ENCODE data around the gene BRD1.
"Not testable (repeated sequence)": the region's sequence is repeated elsewhere in the genome, so short reads cannot be mapped to it uniquely, and the experiment has no call there.

The BRD1 gene

DNA sequence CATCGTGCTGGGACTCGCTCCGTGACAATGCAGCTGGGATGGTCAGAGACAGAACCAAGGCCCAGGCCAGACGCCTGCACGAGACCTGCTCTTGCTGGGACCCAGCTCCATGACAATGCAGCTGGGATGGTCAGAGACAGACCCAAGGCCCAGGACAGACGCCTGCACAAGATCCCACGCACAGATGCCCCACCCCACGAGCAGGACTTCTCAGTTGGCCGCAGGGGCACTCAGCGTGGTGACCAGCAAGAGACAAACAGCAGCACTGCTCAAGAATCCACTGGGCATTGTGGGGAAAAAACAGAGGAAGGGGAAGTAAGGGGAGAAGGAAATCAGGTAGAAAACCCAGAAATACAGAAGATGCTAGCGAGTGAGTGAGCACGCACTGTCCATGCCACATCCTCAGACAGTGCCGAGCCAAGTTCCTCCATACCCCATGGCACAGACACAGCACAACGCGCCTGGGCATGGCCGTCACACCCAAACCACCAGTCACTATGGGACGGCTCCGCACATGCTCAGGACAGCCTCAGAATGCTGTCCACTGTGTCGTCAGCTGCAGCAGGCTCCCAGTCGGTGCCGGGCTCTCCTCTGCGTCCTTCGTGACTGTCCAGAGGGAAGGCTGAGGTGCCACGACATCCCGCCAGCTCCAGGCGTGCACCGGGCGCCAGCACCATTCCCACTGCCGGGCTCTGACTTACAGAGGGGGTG, 44.5 kb downstream of the BRD1 start:
- no peak for DNase-seq (ENCODE audit: low spot score)

DNA sequence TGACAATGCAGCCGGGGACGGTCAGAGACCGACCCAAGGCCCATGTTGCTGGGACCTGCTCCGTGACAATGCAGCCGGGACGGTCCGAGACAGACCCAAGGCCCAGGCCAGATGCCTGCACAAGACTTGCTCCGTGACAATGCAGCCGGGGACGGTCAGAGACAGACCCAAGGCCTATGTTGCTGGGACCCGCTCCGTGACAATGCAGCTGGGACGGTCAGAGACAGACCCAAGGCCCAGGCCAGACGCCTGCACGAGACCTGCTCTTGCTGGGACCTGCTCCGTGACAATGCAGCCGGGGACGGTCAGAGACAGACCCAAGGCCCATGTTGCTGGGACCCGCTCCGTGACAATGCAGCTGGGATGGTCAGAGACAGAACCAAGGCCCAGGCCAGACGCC, 45.8 kb downstream of the BRD1 start:
- not testable (repeated sequence) for DNase-seq (ENCODE audit: low spot score)

DNA sequence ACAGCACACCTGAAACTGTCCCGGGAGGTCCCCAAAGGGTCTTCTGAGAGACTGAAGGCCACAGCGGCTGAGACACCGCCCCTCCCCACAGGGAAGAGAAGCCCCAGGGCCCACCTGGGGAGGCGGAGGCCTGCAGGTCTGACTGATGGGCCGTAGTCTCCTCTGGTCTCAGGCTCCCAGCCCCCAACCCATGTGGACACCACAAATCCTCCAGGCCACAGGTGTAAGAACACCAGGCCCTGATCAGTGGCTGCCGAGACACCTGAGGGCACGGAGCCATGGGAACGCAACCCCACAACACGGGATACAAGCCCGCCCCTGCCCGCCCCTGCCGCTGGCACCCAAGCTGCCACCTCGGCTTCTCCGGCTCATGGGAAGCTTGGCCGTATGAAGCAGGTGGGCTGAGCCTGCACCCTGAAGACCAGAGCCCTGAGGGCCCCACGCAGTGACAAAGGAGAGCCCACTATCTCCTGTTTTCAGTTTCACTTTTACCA, 46.3 kb downstream of the BRD1 start:
- DNase-seq (ENCODE audit: low spot score), result no peak

DNA sequence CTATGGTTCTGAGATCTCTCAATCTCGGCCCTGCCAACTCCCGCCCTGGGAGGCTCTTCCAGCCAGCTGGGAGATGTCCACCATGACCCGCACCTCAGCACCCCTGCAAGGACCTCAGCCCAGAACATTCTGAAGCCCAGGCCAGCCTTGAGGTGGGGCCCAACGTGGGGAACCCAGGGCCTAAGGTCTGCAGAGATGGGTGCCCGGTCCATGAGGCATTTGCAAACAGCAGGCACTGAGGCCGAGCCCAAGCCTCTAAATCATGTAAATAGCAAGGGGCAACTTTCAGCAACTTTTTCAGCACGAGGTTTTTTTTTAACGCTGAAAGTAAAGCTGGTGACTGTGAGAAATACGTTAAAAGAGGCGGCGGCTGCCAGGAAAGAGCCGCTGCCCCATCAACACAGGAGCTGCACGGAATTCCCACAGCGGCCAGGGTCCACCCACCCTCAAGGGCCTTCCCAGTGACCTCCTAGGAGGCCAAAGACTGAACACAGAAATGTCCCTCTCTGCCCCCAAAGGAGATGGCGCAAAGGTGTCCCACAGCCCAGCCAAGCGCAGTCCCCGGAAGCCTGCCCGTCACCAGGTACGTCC, 46.9 kb downstream of the BRD1 start:
- DNase-seq (ENCODE audit: low spot score), result no peak

DNA sequence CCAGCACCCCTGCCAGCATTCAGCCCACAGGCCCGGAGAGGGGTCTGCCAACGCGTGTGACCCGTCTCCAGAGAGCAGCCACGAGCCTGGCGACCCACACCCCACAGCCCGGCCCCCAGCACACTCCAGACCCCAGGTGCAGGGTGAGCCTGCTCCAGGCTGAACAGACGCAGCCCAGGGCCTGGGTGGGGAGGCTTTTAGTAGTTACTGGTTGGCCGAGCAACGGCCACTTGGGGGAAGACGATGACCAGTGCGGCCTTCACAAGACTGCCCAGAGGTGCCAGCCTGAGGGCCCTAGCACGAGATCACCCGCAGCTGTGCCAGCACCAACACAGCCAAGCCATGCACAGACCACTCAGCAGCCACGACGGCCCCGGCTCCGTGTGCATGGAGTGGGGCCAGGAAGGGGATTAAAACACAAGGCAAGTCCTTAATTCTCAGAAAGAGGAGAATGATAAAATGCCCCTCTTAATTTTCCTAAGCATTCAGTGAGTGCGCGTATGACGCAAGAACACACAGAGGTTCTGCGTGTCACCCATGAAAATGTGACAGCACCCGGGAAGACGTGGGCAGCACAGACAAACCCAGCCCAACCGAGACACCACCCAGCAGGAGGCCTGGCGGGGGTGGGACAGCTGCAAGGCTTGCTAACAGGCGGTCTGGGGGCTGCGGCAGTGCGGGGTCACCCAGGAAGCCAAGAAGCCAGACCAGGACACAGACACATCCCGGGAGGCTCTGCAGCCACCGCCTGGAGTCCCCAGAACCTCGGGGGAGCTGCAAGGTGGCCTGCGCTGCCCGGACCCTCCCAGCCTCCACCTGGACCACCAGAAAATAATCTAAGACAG, 47.6 kb downstream of the BRD1 start:
- DNase-seq (ENCODE audit: low spot score), result peak; percentile 71

DNA sequence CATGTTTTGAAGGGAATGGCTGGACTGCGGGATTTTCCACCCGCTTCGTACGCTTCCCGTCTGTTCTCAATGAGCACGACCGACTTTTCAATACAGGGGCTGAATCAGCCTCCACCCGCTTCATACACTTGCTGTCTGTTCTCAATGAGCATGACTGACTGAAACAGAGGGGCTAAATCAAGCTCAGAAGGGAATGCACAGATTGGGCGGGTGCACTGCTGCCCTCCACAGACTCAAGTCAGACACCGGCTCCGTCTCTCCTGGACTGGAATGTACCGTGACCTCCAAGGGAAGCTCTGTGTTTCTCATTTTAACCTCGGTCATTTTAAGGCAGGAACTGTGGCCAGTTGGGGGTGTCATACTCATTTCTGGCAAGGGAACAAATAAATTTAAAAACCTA, 48.5 kb downstream of the BRD1 start:
- DNase-seq (ENCODE audit: low spot score), result no peak

DNA sequence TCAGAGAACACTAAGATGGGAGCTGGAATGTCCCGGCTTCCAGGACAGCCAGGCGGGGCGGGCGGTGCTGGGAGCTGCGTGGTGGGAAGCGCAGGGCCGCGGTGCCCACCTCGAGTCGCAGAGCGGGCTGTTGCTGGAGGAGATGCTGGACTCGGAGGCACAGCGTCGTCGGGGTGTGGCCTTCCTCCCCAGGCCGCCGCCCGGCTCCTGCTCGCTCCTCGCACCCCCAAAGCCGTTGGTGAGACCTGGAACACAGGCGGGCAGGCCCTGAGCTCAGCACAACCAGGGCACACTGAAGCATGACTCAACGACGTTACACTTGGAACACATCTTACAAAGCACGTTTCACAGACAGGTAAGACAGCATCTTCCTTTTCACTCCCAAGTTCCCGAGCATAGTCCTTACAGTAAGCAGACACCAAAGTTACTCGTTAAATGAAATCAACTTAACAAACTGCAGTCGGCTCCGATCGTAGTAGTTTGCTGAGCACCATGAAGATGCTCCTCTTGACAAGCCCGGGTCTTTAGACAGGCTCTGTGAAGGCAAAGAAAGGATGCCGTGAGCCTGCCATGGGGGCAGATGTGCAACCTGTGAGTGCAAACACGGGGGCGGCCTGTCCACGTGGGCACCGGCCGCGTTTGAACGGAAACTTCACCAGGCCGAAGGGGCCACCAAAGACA, 50.0 kb downstream of the BRD1 start:
- DNase-seq (ENCODE audit: low spot score), result no peak

DNA sequence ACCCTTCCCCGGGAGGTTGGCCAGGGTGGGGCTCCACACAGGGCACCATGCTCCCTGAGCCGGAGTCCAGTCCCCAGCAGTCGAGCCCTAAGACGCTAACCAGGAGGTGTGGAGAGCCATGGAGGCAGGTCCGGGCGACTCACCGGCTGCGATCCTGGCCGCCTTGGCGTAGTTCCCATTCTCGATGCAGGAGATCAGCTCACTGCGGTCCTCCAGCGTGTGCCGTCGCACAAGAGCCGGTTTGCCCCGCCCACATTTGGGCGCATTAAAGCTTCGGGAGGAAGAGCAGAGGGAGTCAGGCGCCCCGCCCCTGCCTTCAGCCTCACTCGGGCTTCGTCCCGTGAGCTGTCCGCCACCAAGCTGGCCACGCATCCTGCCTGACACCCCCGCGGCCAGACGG, 50.8 kb downstream of the BRD1 start:
- no peak for DNase-seq (ENCODE audit: low spot score)

DNA sequence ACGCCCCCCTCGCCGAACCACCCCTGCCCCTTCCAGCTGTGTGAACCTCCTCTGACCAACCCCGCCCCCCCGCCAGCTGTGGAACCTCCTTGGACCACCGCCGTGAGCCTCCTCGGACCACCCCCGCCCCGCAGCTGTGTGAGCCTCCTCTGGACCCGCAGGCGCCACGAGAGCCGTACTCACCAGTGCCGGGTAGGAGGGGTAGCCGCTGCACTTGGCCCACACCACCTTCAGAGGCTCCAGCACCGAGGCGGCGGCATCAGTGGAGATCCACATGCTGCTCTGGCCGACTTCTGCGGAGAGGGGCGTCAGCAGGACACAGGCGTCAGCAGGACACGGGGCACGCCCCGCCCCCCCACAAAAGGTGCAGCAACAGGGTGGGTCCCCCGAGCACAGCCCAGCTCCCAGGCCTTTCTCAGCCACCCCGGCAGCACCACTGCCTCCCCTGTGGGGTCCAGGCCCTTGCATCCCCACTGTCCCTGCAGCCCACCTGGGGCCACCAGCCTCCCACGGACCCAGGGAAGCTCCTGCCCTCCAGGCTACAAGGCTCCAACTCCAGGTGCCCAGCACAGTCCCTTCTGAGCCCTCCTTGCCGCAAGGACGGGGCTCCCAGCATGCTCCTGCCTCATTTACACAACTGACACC, 51.7 kb downstream of the BRD1 start:
- DNase-seq (ENCODE audit: low spot score), result no peak

DNA sequence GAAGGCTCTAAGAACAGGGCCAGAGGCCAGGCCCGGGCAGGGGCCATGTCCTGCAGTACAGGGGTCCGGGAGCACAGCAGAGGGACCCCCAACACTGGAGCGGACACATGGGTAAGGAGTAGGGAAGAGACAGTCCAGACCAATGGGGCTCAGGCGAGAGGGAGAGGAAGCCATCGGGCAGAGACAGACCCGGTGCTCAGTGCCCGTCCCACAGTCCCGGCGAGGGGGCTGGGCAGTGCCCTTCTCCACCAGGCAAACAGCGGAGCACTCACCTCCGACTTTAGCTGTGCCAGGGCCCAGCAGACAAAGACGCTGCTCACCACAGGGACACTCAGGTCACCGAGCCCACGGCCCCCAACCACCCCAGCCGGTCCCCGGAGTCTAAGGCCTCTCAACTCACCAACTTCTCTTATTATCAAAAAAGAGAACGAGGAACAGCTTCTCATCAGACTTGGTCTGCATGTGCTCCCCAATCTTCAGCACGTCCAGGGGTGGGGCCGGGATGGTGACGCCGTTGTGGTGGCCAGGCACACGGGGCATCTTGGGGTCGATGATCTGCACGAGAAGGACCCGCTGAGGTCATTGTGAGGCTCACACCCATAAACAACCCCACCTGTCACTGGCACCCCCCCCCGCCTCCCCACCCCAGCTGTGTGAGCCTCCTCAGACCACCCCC, 52.3 kb downstream of the BRD1 start:
- no peak for DNase-seq (ENCODE audit: low spot score)

DNA sequence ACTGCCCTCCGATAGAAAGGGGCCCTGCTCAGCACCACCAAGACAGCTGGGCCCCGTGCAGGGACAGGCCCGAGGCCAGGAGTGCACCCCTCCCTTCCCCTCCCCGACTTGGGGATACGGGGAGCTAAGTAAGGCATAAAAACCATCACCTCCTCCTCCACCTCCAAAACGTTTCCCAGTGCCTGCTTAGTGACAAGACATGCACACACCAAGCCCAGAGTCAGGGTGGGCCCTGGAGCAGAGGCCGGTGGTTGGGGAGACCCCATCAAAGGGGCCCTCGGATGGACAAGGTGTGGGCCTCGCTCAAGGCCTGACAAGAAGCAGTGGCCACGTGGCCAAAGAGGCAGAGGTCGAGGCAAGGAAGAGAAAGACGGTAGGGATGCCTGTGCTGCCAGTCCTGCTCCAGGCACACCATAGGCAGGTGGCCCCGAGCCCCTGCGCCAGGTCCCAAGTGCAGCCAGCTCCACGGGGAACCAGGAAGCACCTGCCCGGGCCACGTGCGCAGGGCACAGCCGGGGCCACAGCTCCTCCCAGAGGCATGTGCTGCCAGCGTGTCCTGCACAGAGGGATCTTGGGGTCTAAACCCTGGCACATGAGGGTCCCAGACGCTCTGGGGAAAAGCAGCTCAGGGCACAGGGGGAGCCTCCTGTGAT, 53.0 kb downstream of the BRD1 start:
- DNase-seq (ENCODE audit: low spot score), result no peak

DNA sequence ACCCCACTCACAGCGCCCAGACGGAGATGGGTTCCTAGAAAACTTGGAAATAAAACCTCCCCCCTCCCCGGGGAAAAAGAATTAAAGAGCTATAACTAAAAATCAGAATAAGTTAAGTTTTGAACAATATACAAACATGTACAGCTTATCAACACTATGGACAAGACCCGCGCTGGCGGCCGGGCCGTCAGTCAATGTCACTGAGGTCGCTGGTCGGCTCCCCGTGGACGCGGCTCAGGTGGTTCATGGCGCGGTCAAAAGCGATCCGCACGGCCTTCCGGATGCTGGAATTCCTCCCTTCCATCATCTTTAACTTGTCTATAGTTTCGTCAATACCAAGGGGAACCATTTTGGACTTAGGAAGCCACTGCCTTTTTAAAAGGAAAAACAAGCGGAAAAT, 53.6 kb downstream of the BRD1 start:
- no peak for DNase-seq (ENCODE audit: low spot score)

DNA sequence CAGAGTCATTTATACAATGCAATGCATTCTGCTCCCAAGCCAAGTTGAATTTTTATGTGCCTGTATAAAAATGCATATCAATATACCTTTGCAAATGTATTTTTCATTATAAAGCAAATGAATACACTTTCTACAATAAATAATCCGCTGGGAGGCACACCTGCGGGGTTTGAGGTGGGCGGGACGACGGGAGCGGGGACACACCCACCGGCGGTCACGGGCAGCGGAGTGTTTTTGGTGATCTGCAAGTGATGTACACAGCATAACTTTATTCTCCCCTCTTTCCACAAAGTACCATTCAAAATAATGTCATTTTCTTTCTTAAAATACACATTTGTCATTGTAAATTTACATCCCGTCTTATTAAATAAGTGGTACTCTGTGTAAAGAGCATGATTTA, 54.1 kb downstream of the BRD1 start:
- DNase-seq (ENCODE audit: low spot score), result no peak

DNA sequence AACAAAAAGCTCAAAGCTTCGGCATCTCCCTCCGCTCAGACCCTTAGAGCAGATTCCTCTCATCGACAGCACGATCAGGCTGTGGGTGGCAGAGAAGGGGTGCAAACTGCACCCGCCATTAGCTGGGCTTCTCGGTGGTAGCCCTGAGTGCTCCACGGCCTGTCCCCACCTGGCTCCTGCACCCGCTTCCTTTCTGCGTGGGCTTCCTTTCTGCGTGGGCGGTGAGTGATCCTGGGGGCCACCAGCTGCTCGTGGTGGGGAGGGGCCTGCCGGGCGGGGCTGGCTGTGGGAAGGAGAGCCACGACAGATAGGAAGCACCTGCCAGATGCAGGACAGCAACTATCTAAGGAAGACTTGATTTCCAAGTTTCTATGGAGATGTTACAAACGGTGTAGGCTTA, 55.0 kb downstream of the BRD1 start:
- no peak for DNase-seq (ENCODE audit: low spot score)

DNA sequence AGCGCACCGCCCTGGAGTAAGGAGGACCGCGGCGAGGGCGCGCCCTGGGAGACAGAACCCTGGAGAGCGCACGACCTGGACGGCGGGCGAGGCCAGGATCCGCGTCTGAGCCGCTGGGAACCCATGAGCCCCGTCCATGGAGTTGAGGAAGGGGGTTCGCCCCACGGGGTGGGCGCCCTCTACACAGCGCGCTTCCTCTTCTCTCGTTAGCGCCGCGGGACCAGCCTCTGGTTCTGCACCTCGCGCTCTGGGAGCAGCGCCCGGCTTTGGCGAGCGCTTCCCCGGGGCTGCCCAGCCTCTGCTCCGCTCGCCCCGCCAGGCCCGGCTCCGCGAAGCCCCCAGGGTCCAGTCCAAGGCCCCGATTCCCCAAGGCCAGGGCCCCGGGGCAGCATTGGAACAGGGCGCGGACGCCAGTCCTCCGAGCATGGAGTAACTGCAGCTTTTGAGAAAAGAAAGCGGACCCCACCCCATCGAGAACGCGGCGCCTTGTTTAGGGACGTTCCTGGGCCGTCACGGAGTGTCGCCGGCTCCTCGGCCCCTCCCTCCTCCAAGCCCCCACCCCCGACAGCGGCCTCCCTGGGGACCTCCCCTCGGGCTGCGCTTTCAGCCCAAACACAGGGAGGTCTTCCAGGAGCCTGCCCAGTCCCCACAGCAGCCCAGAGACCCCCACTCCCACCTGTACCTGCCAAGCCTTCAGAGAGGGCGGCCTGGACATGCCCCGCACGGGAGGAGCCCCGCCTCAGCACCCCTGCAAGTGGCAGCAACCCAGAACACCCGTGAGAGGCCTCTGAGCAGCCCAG, 56.2 kb downstream of the BRD1 start:
- DNase-seq (ENCODE audit: low spot score), result no peak

DNA sequence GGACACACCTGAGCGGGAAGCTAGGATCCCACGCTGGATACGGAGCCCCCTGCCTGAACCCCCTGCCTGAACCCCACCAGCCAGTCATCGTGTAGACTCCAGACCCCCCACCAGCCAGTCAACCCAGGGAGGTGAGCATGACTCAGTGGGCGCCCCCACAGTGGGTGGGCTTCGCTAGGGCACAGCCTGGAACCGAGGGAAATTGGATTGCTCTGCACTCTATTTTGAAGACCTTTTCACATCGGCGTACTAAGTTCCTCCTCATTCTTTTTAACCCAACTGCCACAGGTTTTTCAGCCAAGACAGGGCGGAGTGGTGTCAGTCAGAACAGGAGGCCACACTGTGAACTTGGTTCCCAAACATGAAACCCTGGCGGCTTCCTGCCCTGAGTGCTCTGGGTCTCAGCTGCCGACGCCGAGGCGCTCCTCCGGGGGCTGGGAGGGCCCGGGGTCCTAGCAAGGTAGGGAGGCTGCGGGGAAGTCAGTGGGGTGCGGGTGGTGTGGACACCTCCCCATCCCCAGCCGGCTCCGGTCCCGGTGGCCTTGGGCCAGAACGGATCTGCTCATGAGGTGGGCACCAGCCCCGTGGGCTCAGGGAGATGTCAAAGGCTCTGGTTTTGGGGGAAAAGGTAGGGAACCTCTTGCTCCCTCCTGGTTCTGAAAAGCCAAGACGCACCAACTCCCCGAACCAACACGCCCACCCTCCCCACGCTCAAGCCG, 57.0 kb downstream of the BRD1 start:
- no peak for DNase-seq (ENCODE audit: low spot score)

DNA sequence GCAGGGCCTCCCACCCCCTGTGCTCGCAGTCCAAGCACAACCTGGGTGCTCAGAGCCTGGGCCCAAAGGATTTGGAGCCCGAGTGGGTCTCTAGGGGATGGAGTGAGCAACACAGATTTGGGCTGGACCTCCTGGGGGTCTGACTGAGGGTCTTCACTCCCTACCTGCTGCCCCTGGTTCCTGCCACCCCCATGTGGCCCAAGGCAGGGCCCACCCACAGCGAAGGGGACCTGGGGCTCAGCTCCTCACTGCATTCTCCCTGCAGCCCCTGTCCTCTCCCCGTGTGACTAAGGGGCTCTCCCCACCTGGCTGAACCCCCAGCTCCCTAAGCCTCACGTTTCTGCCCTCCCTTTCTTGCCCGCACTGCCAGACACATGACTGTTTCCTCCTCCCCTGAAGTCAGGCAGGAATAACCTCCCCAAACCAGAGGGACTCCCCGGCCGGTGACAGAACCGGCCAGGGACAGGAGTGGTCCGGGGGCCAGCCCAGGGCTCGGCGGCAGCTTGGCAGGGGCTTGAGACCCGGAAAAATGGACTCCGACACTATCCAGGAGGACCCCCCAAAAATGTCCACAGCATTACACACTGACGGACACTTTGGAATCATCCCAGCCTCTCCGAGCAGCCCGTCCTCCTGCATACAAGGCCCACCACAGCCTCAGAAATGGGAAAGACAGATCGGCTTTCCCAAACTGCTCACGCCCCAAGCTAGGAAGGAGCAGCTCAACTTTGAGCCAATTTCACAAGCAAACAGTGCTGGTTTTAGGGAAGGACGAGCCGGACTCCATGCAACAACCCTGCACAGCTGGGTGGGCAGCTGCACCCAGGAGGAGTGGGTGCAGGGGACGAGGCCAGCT, 57.8 kb downstream of the BRD1 start:
- no peak for DNase-seq (ENCODE audit: low spot score)

DNA sequence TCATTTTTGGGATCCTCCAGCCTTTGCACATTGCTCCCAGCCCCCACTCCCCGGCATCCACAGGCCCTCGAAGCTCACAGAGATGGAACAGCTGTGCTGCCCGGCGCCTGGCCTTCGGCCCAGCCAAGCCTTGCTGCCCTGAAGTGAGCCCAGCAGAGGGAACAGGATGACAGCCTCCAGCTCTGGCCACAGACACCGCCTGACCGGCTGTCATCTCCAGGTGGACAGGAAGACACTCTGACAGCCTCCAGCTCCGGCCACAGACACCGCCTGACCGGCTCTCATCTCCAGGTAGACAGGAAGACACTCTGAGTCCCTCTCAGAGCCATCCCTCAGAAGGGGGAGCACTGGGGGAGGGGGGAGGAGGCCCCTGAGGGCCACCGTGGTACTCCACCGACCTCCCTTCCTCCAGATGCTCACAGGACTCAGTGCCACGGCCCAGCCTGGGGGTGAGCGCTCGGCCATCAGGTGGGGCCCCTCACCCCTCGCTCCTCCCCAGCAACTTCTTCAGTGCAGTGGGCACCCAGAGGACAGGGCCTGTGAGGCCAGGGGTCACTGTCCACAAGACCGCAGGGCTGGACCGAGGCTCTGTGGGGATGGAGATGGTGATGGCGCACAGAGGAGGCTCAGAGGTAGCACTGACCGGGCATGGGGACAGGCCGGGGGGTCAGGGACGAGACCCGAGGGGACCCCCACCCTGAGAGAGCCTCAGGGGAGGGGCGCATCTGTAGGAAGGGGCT, 58.6 kb downstream of the BRD1 start:
- peak; percentile 23 for DNase-seq (ENCODE audit: low spot score)
